Smooth muscle cell (in vitro differentiated cells): Measurements from ENCODE around the gene PHF2. TPM values are rescaled to one million over a fixed set of nuclear protein-coding genes. Genes with fewer than 3 reads are reported as not detected.

ENCODE experiments used
- DNase-seq: peaks from one replicate; lab custom pipeline; 2025; ENCODE audit not compliant: unreplicated experiment; lab: John Stamatoyannopoulos, UW
- H2AFZ ChIP-seq: fragments of 200-600 bp; sonication (generic); 2 replicates; pipeline ENCODE4 v1.6.0; 2016; ENCODE audit warnings: antibody characterized with exemption, low read depth, mild to moderate bottlenecking
- H3F3A ChIP-seq: fragments of 200-600 bp; sonication (generic); 2 replicates; pipeline ENCODE4 v1.6.0; 2017; ENCODE audit warnings: antibody characterized with exemption, low read depth
- H3K27ac ChIP-seq: fragments of 200-600 bp; sonication (generic); 2 replicates; pipeline ENCODE4 v1.5.1; 2016; ENCODE audit warnings: low read depth, mild to moderate bottlenecking
- H3K27me3 ChIP-seq: fragments of 200-600 bp; sonication (generic); 2 replicates; pipeline ENCODE4 v1.6.1; 2016; ENCODE audit warnings: low read depth, mild to moderate bottlenecking
- H3K36me3 ChIP-seq: fragments of 200-600 bp; sonication (generic); 2 replicates; pipeline ENCODE4 v1.5.1; 2016; ENCODE audit warnings: low read depth
- H3K4me1 ChIP-seq: fragments of 200-600 bp; sonication (generic); 2 replicates; pipeline ENCODE4 v1.5.1; 2016; ENCODE audit warnings: low read depth
- H3K4me2 ChIP-seq: fragments of 200-600 bp; sonication (generic); 2 replicates; pipeline ENCODE4 v1.6.0; 2016; ENCODE audit warnings: mild to moderate bottlenecking
- H3K4me3 ChIP-seq: fragments of 200-600 bp; sonication (generic); 2 replicates; pipeline ENCODE4 v1.5.1; 2016; ENCODE audit warnings: mild to moderate bottlenecking
- H3K79me2 ChIP-seq: fragments of 200-600 bp; sonication (generic); 2 replicates; pipeline ENCODE4 v1.6.0; 2016; ENCODE audit warnings: low read depth, mild to moderate bottlenecking
- H3K9ac ChIP-seq: fragments of 200-600 bp; sonication (generic); 2 replicates; pipeline ENCODE4 v1.6.0; 2016; ENCODE audit warnings: low read depth
- H3K9me3 ChIP-seq: fragments of 200-600 bp; sonication (generic); replicated peaks from 2 replicates; pipeline ENCODE4 v1.5.1; 2016; ENCODE audit warnings: low read depth
- H4K20me1 ChIP-seq: fragments of 200-600 bp; sonication (generic); 2 replicates; pipeline ENCODE4 v1.6.0; 2016; ENCODE audit warnings: low read depth
- CTCF ChIP-seq: fragments of 200-600 bp; sonication (generic); IDR thresholded peaks from 2 replicates; pipeline ENCODE4 v1.5.1; 2017; ENCODE audit warnings: borderline replicate concordance, mild to moderate bottlenecking, antibody characterized with exemption; ENCODE audit not compliant: insufficient read depth, poor library complexity, severe bottlenecking
- WGBS: methylation state at CpG from one replicate; pipeline ENCODE4 v1.1.7; 2016; ENCODE audit warnings: low lambda C conversion rate; 5-methylcytosine and 5-hydroxymethylcytosine counted together
- polyA plus RNA-seq: library from polyadenylated mRNA; unstranded; fragments of >200 nt; fragmentation: Nextera tagmentation; extraction: Ambion mirVana; gene quantifications from 2 replicates; pipeline ENCODE4 v1.2.1, GENCODE V29; 2016
- total RNA-seq: library from RNA; depleted of rRNA; stranded (reverse); fragments of >200 nt; gene quantifications from 2 replicates; pipeline ENCODE4 v1.2.3, GENCODE V29; 2014

PHF2 gene
- total and polyA plus RNA-seq, 2 experiments from 2014 or later: 11.1 to 18.3 TPM

GRCh38 chr9:93660352-93661046 is 84.1 kb downstream of the PHF2 start:
- Histone ChIP-seq H3K79me2 (no peaks in the 10 kb centered on the region), H2AFZ (no peak overlapping the region), H3F3A (no peaks in the 10 kb centered on the region), H3K4me1 (no peaks in the 10 kb centered on the region), H3K9ac (no peak overlapping the region), H3K4me2 (no peak overlapping the region), H3K9me3 (no peaks in the 10 kb centered on the region), H3K27me3 (no peaks in the 10 kb centered on the region), H3K4me3 (no peak overlapping the region), H3K36me3 (no peaks in the 10 kb centered on the region), H3K27ac (no peak overlapping the region), H4K20me1 (no peaks in the 10 kb centered on the region)
- no peak for DNase-seq
- 96% methylated on average over 3 of the region's 5 CpGs for WGBS
- TF ChIP-seq CTCF: no peak

GRCh38 chr9:93661591-93661990 is 85.2 kb downstream of the PHF2 start:
- no peaks in the 10 kb centered on the region for H3K36me3 ChIP-seq
- H2AFZ ChIP-seq: no peak overlapping the region
- H3K4me2 ChIP-seq: no peak overlapping the region
- H3K9me3 ChIP-seq: no peaks in the 10 kb centered on the region
- no peak overlapping the region for H3K9ac ChIP-seq
- WGBS: 96% methylated on average over 1 of the region's 1 CpG
- TF ChIP-seq CTCF: no peak
- no peaks in the 10 kb centered on the region for H3K79me2 ChIP-seq
- H3F3A ChIP-seq: no peaks in the 10 kb centered on the region
- DNase-seq: no peak
- H3K4me1 ChIP-seq: no peaks in the 10 kb centered on the region
- H3K27ac ChIP-seq: no peak overlapping the region
- no peaks in the 10 kb centered on the region for H3K27me3 ChIP-seq
- no peak overlapping the region for H3K4me3 ChIP-seq
- no peaks in the 10 kb centered on the region for H4K20me1 ChIP-seq

GRCh38 chr9:93662016-93662638 is 85.7 kb downstream of the PHF2 start:
- H3K27ac ChIP-seq: no peak overlapping the region
- no peaks in the 10 kb centered on the region for H4K20me1 ChIP-seq
- 91% methylated on average over 4 of the region's 4 CpGs for WGBS
- H3K9ac ChIP-seq: no peak overlapping the region
- DNase-seq: no peak
- no peaks in the 10 kb centered on the region for H3K36me3 ChIP-seq
- no peak overlapping the region for H3K4me2 ChIP-seq
- no peak overlapping the region for H3K4me3 ChIP-seq
- TF ChIP-seq CTCF: no peak
- no peak overlapping the region for H2AFZ ChIP-seq
- H3K4me1 ChIP-seq: no peaks in the 10 kb centered on the region
- no peaks in the 10 kb centered on the region for H3K9me3 ChIP-seq
- no peaks in the 10 kb centered on the region for H3K79me2 ChIP-seq
- no peaks in the 10 kb centered on the region for H3F3A ChIP-seq
- H3K27me3 ChIP-seq: no peaks in the 10 kb centered on the region
